NCI-H146 treated with DMSO at 0.1 percent for 48 hours (cell line): ENCODE results near the gene HMGA1.

Experiments used
- DNase-seq: peaks from one replicate; lab custom pipeline; 2025; ENCODE audit not compliant: unreplicated experiment; lab: John Stamatoyannopoulos, UW

Gene HMGA1

DNA sequence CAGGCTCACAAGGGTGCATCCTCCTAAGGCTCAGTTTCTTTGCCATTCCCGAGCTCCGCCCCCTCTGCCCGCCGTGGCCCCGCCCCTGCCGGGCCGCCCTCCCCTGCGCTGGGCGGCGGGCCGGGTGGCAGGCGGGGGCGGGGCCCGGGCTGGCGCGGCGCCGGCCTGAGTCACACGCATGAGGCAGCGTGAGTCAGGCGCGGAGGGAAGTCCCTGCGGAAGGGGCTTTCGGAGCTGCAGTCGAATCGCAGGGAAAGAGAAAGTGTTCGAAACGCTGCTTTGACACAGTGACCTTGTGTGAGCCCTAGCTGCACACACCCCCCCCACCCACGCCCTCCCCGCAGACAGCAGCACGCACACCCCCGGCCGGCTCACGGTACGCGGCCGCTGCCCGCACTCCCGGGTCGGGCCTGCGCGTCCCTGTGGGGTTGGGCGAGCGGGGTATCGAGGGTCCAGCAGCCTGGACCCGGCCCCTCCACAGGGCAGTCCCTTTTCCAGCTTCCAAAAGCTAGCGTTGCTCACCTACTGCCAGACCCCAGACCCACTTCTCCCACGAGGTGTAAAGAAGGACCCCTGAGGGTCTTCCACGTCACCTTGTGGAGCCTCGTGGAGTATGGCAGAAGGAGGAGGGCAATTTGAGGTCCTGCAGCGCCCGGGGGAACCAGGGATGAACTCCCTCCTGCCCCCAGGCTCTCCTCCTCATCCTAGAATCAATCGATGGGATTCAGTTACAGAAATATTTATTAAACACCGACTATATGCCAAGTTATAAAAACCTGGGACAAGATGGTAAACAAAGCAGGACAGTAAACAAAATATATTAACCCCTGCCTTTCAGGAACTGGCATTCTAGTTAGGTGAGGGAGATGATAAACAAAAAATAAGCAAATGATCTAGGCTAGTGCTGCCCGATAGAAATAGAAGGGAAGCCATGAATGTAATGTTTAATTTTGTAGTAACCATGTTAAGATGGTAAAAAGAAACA, 12.4 kb upstream of the HMGA1 start:
- peak; percentile 72 for DNase-seq

DNA sequence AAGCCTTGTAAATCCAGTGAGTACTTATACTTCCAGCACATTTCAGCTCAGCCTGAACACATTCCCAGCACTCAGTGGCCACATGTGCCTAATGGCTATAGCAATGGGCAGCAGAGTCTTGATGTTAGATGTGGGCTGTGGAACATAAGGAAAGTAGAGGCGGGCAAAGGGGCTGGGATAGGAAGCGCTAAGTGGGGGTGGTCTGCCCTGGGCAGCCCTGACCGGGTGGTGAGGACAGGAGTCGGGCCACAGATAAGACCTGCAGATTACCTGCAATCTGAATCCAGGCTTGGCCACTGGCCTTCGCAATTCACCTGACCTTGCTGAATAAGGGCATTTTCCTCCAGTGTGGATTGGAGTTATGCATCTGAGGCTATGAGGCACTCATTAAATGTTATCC, 11.1 kb upstream of the HMGA1 start:
- no peak for DNase-seq

DNA sequence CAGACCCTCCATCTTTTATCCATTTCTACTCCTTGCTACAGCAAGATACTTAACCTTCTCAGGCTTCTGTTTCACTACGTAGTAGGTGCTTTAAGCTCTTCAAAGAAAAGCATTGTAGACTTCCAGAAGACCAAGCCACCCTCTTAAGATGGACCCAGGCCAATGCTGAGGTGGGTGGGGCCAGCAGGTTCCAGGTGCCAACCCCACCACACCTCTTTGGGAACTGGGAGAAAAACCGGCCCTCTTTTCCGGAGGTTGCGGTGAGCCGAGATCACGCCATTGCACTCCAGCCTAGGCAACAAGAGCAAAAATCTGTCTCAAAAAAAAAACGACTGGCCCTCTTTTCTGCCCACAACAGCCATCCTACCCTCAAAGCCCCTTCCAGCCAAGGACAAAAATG, 10.6 kb upstream of the HMGA1 start:
- DNase-seq = no peak

DNA sequence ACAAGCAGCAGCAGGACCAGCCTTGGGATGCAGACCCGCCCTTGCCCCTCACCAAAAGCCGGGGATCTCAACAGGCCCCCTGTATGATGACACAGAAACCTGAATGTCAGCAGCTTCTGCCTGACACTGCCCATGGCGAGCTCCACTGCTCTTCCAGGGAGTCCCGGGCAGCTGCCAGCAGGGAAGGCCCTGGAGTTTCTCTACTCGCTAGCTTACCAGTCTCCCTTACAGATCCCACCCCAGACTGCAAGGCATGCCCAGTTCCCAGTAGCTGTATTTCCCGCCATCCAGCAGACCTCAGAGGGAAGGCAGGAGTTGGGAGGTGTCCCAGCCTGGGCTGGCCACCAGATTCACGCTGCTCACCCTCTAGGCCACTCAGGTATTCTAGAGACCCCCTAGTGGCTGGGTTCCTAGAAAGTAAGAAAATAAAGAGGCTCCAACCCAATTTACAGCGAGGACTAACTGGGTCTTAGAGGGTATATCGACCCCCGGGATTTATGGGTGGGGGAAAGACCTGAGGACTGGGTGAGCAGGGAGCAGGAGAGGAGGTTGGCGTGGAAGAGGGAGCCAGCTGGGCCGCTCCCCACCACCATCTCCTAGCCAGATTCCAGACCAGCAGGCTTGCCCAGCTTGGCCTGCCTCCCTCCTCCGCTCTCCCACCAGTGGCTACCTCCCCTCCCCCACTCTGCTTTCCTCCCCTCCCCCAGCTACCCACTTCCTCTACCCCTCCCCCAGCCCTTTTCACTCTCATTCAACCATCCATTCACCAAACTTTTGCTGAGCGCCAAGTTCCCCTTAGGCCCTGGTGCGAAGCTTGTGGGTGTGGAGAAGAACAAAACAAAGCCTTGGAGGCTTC, 9.7 kb upstream of the HMGA1 start:
- no peak for DNase-seq

DNA sequence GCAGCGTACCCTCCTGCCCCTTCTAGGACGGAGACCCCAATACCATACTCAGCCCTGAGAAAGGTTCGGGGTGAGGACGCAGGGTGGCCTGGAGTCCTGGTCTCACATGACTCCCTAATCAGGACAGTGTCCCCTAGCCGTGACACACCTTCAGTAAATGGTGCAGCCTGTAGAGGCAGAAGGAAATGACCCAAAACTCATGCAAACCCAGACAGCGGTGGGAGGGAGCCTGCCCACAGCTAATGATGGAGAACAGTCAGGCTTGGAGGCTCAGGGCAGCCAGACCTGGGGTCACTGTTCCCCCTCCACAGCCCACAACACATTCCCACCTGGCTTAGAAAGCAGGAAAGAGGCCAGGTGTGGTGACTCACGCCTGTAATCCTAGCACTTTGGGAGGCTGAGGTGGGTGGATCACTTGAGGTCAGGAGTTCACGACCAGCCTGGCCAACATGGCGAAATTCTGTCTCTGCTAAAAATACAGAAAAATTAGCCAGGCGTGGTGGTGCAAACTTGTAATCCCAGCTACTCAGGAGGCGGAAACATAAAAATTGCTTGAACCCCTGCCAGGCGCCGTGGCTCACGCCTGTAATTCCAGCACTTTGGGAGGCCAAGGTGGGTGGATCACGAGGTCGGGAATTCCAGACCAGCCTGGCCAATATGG, 8.8 kb upstream of the HMGA1 start:
- no peak for DNase-seq

DNA sequence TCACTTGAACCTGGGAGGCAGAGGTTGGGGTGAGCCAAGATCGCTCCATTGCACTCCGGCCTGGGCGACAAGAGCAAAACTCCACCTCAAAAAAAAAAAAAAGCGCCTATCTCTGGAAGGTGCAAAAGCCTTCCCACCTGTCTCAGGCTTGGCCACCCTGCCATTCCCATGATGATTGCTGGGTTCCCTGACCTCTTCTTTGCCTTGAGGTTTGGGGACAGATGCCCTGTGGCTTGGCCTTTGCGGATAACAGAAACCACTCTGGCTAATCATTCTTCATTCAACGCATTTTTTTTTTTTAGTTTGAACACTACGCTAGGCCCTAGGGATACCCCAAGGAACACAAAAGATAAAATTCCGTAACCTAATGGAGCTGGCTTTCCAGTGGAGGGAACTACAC, 6.8 kb upstream of the HMGA1 start:
- DNase-seq = no peak

DNA sequence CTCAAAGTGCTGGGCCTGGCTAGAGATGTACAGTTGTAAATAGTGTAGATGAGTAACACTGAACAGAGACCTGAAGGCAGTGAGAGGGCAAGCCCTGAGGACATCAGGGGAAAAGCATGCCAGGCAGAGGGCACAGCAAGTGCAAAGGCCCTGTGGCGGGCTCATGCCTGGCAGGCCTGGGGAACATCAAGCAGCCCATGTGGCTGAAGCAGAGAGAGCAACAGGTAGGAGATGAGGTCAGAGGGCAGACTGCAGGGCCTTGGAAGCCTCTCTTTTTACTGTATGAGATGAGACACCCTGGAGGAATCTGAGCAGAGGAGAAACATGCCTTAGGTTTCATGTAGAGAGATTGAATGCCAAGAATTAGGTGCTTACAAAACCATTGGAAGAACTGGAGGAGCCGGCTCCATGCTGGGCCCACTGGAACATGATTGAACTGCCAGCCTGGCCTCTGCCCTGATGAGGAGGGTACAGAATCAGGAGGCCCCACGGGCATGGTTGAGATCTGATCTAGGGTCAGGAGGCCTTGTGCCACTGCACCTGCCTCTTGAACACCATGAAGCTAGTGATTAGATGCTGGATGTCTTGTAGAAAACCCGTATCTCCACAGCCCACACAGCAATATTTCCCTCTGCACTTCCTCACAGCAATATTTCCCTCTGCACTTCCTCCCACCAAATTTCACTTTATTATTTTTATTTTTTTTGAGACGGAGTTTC, 5.9 kb upstream of the HMGA1 start:
- DNase-seq = no peak

DNA sequence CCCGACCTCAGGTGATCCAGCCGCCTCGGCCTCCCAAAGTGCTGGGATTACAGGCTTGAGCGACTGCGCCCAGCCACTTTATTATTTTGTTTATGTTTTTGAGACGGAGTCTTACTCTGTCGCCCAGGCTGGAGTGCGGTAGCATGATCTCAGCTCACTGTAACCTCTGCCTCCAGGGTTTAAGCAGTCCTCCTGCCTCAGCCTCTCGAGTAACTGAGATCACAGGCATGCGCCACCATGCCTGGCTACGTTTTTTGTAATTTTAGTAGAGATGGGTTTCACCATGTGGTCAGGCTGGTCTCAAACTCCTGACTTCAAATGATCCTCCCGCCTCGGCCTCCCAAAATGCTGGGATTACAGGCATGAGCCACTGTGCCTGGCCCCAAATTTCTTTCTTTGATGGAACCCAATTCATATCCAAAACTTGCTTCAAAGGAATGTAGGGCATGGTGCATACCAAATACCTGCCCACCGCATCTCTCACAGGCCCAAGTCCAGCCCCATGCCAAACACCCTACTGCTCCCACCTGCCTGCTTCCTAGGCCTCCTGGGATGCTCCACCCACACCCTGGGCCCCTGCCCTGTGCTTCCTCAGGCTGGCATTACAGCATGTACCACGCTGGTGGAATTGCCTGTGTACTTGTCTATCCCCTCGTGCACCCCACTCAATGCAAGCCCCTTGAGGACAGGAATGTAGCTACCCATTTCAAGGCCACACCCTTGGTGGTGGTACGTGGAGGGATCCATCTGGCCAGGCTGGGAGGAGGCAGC, 4.9 kb upstream of the HMGA1 start:
- DNase-seq = no peak

DNA sequence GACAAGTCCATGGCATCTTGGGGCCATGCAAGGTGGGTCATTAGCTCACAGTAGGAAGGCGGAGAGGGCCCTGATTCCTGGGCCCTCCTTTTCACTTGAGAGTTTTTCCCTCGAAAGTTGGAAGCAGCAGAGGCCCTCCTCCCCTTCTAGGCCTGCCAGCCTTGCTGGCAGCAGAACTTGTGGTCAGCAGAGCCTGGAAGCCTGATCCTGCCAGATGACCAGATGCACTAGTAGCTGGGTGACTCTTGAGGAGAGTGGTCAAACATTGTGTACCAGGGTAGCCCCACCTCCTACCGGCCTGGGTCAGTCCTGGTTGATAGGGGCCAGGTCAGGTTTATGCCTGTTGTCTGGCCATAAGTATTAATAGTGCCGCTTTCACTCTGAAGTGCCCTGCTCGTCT, 3.8 kb upstream of the HMGA1 start:
- no peak for DNase-seq

DNA sequence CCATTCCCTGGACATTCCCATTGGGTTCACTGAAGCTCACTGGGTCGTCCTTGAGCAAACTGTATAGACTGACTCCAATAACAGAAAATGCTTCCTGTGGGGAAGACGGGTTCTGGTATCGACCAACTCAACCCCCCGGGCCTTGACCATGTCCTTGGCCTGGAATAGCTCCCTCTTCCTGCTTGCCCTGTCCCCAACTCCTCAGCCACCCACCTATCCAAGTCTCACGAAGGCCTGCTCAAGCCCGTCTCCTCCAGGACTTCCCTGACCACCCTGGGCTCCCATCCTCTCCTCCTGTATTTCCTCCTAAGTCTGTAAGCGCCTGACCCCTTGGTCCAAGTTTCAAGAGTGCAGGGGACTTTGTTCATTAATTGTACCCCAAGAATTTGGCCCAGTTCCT, 2.8 kb upstream of the HMGA1 start:
- DNase-seq = no peak

DNA sequence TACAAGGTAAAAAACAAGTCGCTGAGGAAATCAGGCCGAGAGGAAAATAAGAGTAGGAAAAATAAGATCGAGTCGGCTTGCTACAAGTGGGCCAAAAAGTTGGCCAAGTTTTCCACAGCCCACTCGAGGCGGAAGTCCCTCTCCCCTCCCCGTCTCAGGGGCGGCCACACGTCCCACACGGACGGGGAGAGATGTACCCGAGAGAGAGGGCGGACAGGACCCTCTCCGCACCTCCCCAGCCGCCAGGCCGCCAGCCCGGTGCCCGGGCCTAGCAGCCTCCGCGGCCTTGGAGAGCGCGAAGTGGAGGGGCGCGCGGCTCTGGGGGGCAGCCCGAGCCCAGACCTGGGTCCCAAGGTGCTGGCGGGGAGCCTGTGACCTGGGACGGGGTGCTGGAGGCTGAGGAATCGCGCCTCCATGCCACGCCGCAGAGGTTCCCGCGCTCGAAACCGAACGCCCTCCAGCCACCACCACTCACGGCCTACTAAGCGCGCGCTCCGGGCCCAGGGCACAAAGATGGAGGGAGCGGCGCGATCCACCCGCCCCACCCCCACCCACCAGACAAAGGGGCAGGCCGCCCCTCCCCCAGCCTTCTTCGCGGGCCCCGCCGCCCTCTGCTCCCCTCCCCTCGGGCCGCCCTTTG, 1.9 kb upstream of the HMGA1 start:
- no peak for DNase-seq

DNA sequence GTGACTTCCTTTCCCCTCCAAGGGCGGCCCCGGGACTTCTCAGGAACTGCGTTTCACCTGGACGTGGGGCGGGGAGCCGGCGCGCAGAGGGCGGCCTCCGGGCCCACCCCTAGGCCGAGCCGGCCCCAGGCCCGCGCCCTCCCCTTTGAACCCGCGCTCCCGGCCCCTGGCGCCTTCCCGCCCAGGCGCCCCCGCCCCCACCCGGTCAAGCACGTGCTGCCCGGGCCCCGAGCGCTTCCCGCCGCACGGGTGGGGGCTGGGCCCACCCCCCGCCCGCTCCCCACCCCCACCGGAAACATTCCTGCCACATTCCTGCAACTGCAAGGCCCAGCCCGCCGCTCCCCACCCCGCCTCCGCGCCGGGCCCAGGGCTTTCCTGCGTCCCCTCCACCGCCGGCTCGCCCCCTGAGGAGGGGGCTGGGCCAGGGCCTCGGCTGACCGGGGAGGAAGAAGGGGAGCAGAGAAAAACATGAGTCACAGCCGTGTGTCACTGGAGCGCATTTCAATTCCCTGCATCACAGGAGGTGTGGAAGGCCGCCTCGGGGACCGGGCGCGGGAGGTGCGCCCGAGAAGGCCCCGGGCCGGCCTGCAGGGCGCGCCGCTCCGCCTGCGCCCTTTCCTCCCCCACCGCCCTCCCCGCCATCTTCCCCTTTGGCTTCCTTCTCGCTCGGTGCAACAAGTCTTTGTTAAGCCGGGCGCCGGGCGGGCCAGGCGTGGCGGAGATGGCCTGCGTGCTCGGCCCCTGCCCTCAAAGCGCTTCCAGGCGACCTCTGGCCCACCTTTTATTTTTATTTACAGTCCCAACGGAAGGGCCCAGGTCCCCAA, 1.2 kb upstream of the HMGA1 start:
- no peak for DNase-seq

DNA sequence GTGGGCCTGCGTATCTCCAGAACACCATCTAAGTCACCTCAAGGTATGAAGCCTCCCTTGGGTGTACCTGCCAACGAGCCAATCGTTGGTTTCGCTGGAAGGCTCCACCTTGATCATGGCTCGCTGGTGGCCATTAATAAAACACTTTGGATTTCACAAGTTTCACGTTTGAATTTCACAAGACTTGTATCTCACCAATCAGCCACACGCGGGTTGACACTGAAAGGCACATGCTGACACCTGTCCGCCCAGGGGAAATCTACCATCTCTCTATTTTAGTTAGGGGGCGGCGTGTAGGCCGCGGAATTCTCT, 586 bp upstream of the HMGA1 start:
- DNase-seq = no peak

DNA sequence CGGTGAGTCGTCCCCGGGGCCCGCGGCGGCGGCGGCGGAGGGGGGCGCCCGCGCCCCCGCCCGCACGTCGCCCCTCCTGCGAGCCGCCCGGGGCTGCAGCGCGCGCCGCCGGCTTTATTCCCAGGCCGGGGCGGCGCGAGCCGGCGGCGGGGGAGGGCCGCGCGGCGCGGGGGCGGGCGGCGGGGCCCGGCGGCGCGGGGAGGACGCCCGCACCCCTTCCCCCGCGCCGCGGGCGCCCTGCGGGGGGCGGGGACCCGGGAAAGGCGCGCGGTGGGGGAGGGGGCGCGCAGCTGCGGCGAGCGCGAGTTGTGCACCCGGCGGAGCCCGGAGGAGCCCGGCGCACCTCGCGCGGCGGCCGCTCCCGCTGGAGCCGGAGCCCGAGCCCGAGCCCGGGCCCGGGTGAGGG, 646 bp downstream of the HMGA1 start:
- no peak for DNase-seq

DNA sequence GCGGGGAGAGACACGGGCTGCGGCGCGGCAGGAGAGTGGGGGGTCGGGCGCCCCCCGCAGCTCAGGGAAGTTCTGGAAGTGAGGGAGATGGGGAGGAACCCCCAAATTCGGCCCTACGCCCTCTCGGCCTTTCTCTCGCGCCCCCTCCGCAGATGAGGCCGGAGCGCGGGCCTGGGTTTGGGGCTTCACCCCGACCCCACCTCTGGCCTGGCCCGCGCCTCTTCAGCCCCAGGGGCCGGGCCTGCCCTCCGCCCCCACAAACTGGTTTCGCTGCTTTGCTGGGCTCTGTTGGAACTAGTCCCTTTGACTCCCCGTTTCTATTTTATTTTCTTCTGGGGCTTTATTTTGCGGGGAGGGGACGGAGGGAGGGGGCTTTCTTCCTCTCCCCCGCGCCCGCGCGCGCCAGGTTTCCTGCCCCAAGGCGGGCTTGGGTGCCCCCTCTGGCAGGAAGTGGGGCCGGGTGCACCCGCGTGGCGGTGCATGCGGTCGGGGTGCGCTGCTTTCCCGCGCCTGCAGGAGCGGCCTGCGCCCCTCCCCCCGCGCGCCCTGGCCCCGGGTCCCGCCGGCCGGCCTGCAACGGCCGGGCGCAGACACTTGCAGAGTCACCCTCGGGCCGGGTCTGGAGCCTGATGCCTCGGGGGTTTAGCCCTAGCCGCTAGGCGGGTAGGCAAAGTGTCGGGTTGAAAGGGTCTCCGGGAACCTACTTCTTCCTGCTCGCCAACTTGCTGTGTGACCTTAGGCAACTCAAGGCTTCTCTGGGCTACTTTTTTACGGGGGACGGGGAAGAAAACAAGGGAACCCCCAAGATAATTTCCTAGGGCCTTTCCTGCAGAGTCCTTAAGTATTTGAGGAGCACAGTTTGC, 1.3 kb downstream of the HMGA1 start:
- peak; percentile 3 for DNase-seq

DNA sequence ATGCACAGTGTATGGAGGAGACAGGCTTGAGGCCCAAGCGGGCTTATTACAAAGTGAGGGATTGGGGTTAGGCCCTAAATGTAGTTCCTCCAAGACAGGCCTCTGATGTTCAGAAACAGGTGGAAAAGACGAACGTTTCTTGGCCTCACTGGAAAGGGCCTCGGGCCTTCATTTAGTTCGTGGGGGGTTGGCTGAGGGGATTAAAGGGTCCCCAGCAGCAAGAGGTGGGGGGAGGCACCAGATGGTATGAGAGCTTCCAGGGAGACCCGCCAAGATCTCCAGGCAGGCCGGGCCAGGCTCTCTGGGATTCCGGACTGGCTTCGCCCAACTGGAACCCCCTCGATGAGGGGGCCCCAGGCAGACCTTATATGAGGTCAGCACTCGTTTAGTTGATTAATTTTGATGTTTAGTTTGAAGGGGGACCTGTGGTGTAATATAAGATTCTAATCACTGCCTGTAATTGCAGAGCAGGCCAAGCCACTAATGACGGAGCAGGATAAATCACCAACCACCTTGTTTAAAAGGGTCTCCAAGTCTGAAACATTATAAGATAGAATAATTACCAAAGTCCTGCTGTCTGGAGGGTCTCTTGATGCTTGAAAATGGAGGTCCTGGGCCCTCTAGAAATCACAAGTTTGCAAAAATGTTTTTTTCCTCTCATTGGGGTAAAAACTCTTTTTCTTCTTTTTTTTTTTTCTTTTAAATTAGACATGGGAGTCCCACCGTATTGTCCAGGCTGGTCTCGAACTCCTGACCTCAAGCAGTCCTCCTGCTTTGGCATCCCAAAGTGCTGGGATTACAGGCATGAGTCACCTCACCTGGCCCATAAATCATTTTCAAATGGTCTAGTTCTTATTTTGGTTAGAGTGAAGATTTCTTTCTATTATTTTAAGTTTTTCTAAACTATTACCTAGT, 2.2 kb downstream of the HMGA1 start:
- DNase-seq = no peak

DNA sequence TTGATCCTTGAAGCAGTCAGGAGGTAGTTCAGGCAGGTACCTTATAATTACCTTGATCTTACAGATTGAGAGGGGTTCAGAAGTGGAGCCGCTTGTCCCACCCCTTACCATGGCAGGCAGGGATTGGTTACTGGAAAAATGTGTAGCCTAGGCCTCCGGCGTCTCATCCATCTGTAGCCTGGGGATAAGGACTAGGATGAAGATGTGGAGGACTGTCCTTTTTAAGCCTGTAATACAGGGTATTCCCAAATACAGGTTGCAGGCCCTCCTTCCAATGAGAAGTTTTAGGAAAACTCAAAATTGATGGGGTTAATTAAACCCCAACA, 2.8 kb downstream of the HMGA1 start:
- no peak for DNase-seq
